ENCODE measurements around the gene FOXN3. TPM values are rescaled to one million over a fixed set of nuclear protein-coding genes. Genes with fewer than 3 reads are reported as not detected.

FOXN3 gene
- total RNA-seq, 1 donor from 2014 or later = 31.8 TPM

- Histone ChIP-seq H3K27ac (ENCODE audit: low read depth, low read length) (no peak overlapping the region), H3K4me3 (ENCODE audit: low read length in 3 of 3) (no peak overlapping the region), H3K9ac (ENCODE audit: low read depth in 1 of 3, low read length in 3 of 3) (no peak overlapping the region), H3K9me3 (ENCODE audit: control insufficient read depth in 3 of 3, low read length in 3 of 3) (no peaks in the 10 kb centered on the region), H3K36me3 (ENCODE audit: control insufficient read depth in 3 of 3, insufficient read depth in 3 of 3, low read length in 3 of 3) (peaks cover 4 to 6% (median 6%) of the 10 kb centered on the region in 3 donors), H3K27me3 (ENCODE audit: control insufficient read depth in 3 of 3, insufficient read depth in 3 of 3, low read length in 3 of 3) (no peaks in the 10 kb centered on the region), H3K4me1 (ENCODE audit: control insufficient read depth in 3 of 3, insufficient read depth in 3 of 3, low read length in 3 of 3) (peaks cover 0 to 3% (median 0%) of the 10 kb centered on the region in 3 donors)
These were observed 140.5 kb downstream of the FOXN3 start for GRCh38 chr14:89276424-89276975.

- H3K4me3 ChIP-seq (ENCODE audit: low read length in 3 of 3) = no peak overlapping the region
- peaks cover 26 to 45% (median 44%) of the 10 kb centered on the region in 3 donors for H3K4me1 ChIP-seq (ENCODE audit: control insufficient read depth in 3 of 3, insufficient read depth in 3 of 3, low read length in 3 of 3)
- no peak overlapping the region for H3K9ac ChIP-seq (ENCODE audit: low read depth in 1 of 3, low read length in 3 of 3)
- no peaks in the 10 kb centered on the region for H3K27me3 ChIP-seq (ENCODE audit: control insufficient read depth in 3 of 3, insufficient read depth in 3 of 3, low read length in 3 of 3)
- H3K27ac ChIP-seq (ENCODE audit: low read depth, low read length) = no peak overlapping the region
- H3K36me3 ChIP-seq (ENCODE audit: control insufficient read depth in 3 of 3, insufficient read depth in 3 of 3, low read length in 3 of 3) = no peaks in the 10 kb centered on the region
- no peaks in the 10 kb centered on the region for H3K9me3 ChIP-seq (ENCODE audit: control insufficient read depth in 3 of 3, low read length in 3 of 3)
These were observed 146.4 kb downstream of the FOXN3 start for GRCh38 chr14:89270439-89271227.

GRCh38 chr14:89269404-89269803 lies 147.6 kb downstream of the FOXN3 start:
- Histone ChIP-seq H3K4me3 (ENCODE audit: low read length in 3 of 3) (no peak overlapping the region), H3K4me1 (ENCODE audit: control insufficient read depth in 3 of 3, insufficient read depth in 3 of 3, low read length in 3 of 3) (peaks cover 31 to 52% (median 50%) of the 10 kb centered on the region in 3 donors), H3K9me3 (ENCODE audit: control insufficient read depth in 3 of 3, low read length in 3 of 3) (no peaks in the 10 kb centered on the region), H3K27ac (ENCODE audit: low read depth, low read length) (no peak overlapping the region), H3K36me3 (ENCODE audit: control insufficient read depth in 3 of 3, insufficient read depth in 3 of 3, low read length in 3 of 3) (no peaks in the 10 kb centered on the region), H3K9ac (ENCODE audit: low read depth in 1 of 3, low read length in 3 of 3) (no peak overlapping the region), H3K27me3 (ENCODE audit: control insufficient read depth in 3 of 3, insufficient read depth in 3 of 3, low read length in 3 of 3) (no peaks in the 10 kb centered on the region)

- no peak overlapping the region for H3K9ac ChIP-seq (ENCODE audit: low read depth in 1 of 3, low read length in 3 of 3)
- no peak overlapping the region for H3K27ac ChIP-seq (ENCODE audit: low read depth, low read length)
- no peak overlapping the region for H3K4me3 ChIP-seq (ENCODE audit: low read length in 3 of 3)
- peaks cover 31 to 54% (median 50%) of the 10 kb centered on the region in 3 donors for H3K4me1 ChIP-seq (ENCODE audit: control insufficient read depth in 3 of 3, insufficient read depth in 3 of 3, low read length in 3 of 3)
- H3K36me3 ChIP-seq (ENCODE audit: control insufficient read depth in 3 of 3, insufficient read depth in 3 of 3, low read length in 3 of 3) = peaks cover 0 to under 1% (median 0%) of the 10 kb centered on the region in 3 donors
- H3K9me3 ChIP-seq (ENCODE audit: control insufficient read depth in 3 of 3, low read length in 3 of 3) = no peaks in the 10 kb centered on the region
- H3K27me3 ChIP-seq (ENCODE audit: control insufficient read depth in 3 of 3, insufficient read depth in 3 of 3, low read length in 3 of 3) = no peaks in the 10 kb centered on the region
These were observed 148.5 kb downstream of the FOXN3 start for GRCh38 chr14:89268514-89268913.

GRCh38 chr14:89267656-89268055 lies 149.4 kb downstream of the FOXN3 start:
- Histone ChIP-seq H3K4me3 (ENCODE audit: low read length in 3 of 3) (no peak overlapping the region), H3K36me3 (ENCODE audit: control insufficient read depth in 3 of 3, insufficient read depth in 3 of 3, low read length in 3 of 3) (peaks cover 0 to 2% (median 0%) of the 10 kb centered on the region in 3 donors), H3K9me3 (ENCODE audit: control insufficient read depth in 3 of 3, low read length in 3 of 3) (no peaks in the 10 kb centered on the region), H3K27me3 (ENCODE audit: control insufficient read depth in 3 of 3, insufficient read depth in 3 of 3, low read length in 3 of 3) (no peaks in the 10 kb centered on the region), H3K27ac (ENCODE audit: low read depth, low read length) (no peak overlapping the region), H3K9ac (ENCODE audit: low read depth in 1 of 3, low read length in 3 of 3) (no peak overlapping the region), H3K4me1 (ENCODE audit: control insufficient read depth in 3 of 3, insufficient read depth in 3 of 3, low read length in 3 of 3) (peaks cover 31 to 54% (median 50%) of the 10 kb centered on the region in 3 donors)

- no peaks in the 10 kb centered on the region for H3K27me3 ChIP-seq (ENCODE audit: control insufficient read depth in 3 of 3, insufficient read depth in 3 of 3, low read length in 3 of 3)
- H3K9ac ChIP-seq (ENCODE audit: low read depth in 1 of 3, low read length in 3 of 3) = no peak overlapping the region
- H3K4me1 ChIP-seq (ENCODE audit: control insufficient read depth in 3 of 3, insufficient read depth in 3 of 3, low read length in 3 of 3) = peaks cover 31 to 54% (median 50%) of the 10 kb centered on the region in 3 donors
- no peaks in the 10 kb centered on the region for H3K9me3 ChIP-seq (ENCODE audit: control insufficient read depth in 3 of 3, low read length in 3 of 3)
- H3K4me3 ChIP-seq (ENCODE audit: low read length in 3 of 3) = no peak overlapping the region
- H3K27ac ChIP-seq (ENCODE audit: low read depth, low read length) = no peak overlapping the region
- H3K36me3 ChIP-seq (ENCODE audit: control insufficient read depth in 3 of 3, insufficient read depth in 3 of 3, low read length in 3 of 3) = peaks cover 0 to 2% (median 0%) of the 10 kb centered on the region in 3 donors
These were observed 149.9 kb downstream of the FOXN3 start for GRCh38 chr14:89267163-89267562.

GRCh38 chr14:89266754-89267153 lies 150.3 kb downstream of the FOXN3 start:
- Histone ChIP-seq H3K27ac (ENCODE audit: low read depth, low read length) (no peak overlapping the region), H3K9ac (ENCODE audit: low read depth in 1 of 3, low read length in 3 of 3) (no peak overlapping the region), H3K4me3 (ENCODE audit: low read length in 3 of 3) (no peak overlapping the region), H3K36me3 (ENCODE audit: control insufficient read depth in 3 of 3, insufficient read depth in 3 of 3, low read length in 3 of 3) (peaks cover 0 to 2% (median 0%) of the 10 kb centered on the region in 3 donors), H3K4me1 (ENCODE audit: control insufficient read depth in 3 of 3, insufficient read depth in 3 of 3, low read length in 3 of 3) (peaks cover 31 to 54% (median 50%) of the 10 kb centered on the region in 3 donors), H3K9me3 (ENCODE audit: control insufficient read depth in 3 of 3, low read length in 3 of 3) (no peaks in the 10 kb centered on the region), H3K27me3 (ENCODE audit: control insufficient read depth in 3 of 3, insufficient read depth in 3 of 3, low read length in 3 of 3) (no peaks in the 10 kb centered on the region)

GRCh38 chr14:89265234-89265633 lies 151.8 kb downstream of the FOXN3 start:
- Histone ChIP-seq H3K36me3 (ENCODE audit: control insufficient read depth in 3 of 3, insufficient read depth in 3 of 3, low read length in 3 of 3) (peaks cover 0 to 2% (median 0%) of the 10 kb centered on the region in 3 donors), H3K9ac (ENCODE audit: low read depth in 1 of 3, low read length in 3 of 3) (no peak overlapping the region), H3K27ac (ENCODE audit: low read depth, low read length) (no peak overlapping the region), H3K27me3 (ENCODE audit: control insufficient read depth in 3 of 3, insufficient read depth in 3 of 3, low read length in 3 of 3) (no peaks in the 10 kb centered on the region), H3K4me1 (ENCODE audit: control insufficient read depth in 3 of 3, insufficient read depth in 3 of 3, low read length in 3 of 3) (peaks cover 31 to 50% (median 44%) of the 10 kb centered on the region in 3 donors), H3K9me3 (ENCODE audit: control insufficient read depth in 3 of 3, low read length in 3 of 3) (no peaks in the 10 kb centered on the region), H3K4me3 (ENCODE audit: low read length in 3 of 3) (no peak overlapping the region)

- peaks cover 0 to 2% (median 0%) of the 10 kb centered on the region in 3 donors for H3K36me3 ChIP-seq (ENCODE audit: control insufficient read depth in 3 of 3, insufficient read depth in 3 of 3, low read length in 3 of 3)
- H3K4me1 ChIP-seq (ENCODE audit: control insufficient read depth in 3 of 3, insufficient read depth in 3 of 3, low read length in 3 of 3) = peaks cover 27 to 42% (median 38%) of the 10 kb centered on the region in 3 donors
- H3K9me3 ChIP-seq (ENCODE audit: control insufficient read depth in 3 of 3, low read length in 3 of 3) = no peaks in the 10 kb centered on the region
- H3K27me3 ChIP-seq (ENCODE audit: control insufficient read depth in 3 of 3, insufficient read depth in 3 of 3, low read length in 3 of 3) = no peaks in the 10 kb centered on the region
- H3K4me3 ChIP-seq (ENCODE audit: low read length in 3 of 3) = no peak overlapping the region
- no peak overlapping the region for H3K27ac ChIP-seq (ENCODE audit: low read depth, low read length)
- no peak overlapping the region for H3K9ac ChIP-seq (ENCODE audit: low read depth in 1 of 3, low read length in 3 of 3)
These were observed 152.7 kb downstream of the FOXN3 start for GRCh38 chr14:89264196-89264800.

GRCh38 chr14:89262041-89262440 lies 155.0 kb downstream of the FOXN3 start:
- Histone ChIP-seq H3K27me3 (ENCODE audit: control insufficient read depth in 3 of 3, insufficient read depth in 3 of 3, low read length in 3 of 3) (no peaks in the 10 kb centered on the region), H3K27ac (ENCODE audit: low read depth, low read length) (no peak overlapping the region), H3K9me3 (ENCODE audit: control insufficient read depth in 3 of 3, low read length in 3 of 3) (no peaks in the 10 kb centered on the region), H3K4me3 (ENCODE audit: low read length in 3 of 3) (no peak overlapping the region), H3K9ac (ENCODE audit: low read depth in 1 of 3, low read length in 3 of 3) (no peak overlapping the region), H3K36me3 (ENCODE audit: control insufficient read depth in 3 of 3, insufficient read depth in 3 of 3, low read length in 3 of 3) (peaks cover 0 to 2% (median 0%) of the 10 kb centered on the region in 3 donors), H3K4me1 (ENCODE audit: control insufficient read depth in 3 of 3, insufficient read depth in 3 of 3, low read length in 3 of 3) (peaks cover 11 to 22% (median 17%) of the 10 kb centered on the region in 3 donors)
